Endothelial cell of umbilical vein (primary cell): ENCODE results near the gene C13orf46. TPM values are rescaled to one million over a fixed set of nuclear protein-coding genes. Genes with fewer than 3 reads are reported as not detected.

ENCODE experiments used
- BruUV-seq: library from RNA; stranded (reverse); fragments of 400-500 nt; replicated peaks from 2 replicates; lab custom pipeline; 2021; lab: Mats Ljungman, UMichigan
- CTCF ChIA-PET: fragments of 300-600, 350-600 bp; sonication (Branson Sonifier 250); formaldehyde crosslinking; loops from one replicate; lab custom pipeline; 2021; ENCODE audit warnings: antibody characterized with exemption, inconsistent platforms; lab: Charles Lee
- POLR2A ChIA-PET: fragments of 300-600, 350-600 bp; sonication (Branson Sonifier 250); formaldehyde crosslinking; loops from one replicate; lab custom pipeline; 2021; ENCODE audit warnings: antibody characterized with exemption, inconsistent platforms; lab: Charles Lee
- DNase-seq: peaks from one replicate; pipeline ENCODE4 v3.0.0-alpha.2; 2011; ENCODE audit warnings: low read depth, low spot score
- FAIRE-seq: peaks from 2 replicates; lab custom pipeline; 2011; peaks lifted over from hg19 to GRCh38; lab: Jason Lieb, UNC
- H2AFZ ChIP-seq: 2 replicates; pipeline ENCODE4 v1.6.0; 2012; ENCODE audit warnings: low read depth, low read length, control low read depth, inconsistent platforms
- H3K27ac ChIP-seq: 2 replicates; pipeline ENCODE4 v1.5.1; 2011; ENCODE audit warnings: low read depth, mild to moderate bottlenecking, control low read depth, low read length, moderate library complexity; ENCODE audit not compliant: insufficient read depth
- H3K27me3 ChIP-seq, 2 experiments: 2 replicates each; pipeline versions ENCODE4 v1.6.0 to v1.6.1; 2011; ENCODE audit warnings: low read length in 2 of 2, mixed read lengths in 1 of 2; ENCODE audit not compliant: control insufficient read depth in 2 of 2, insufficient read depth in 2 of 2
- H3K36me3 ChIP-seq, 2 experiments: 2 replicates in 1 of 2; 3 replicates in 1 of 2; pipeline ENCODE4 v1.5.1; 2011; ENCODE audit warnings: low read length in 2 of 2, mild to moderate bottlenecking in 1 of 2, moderate library complexity in 1 of 2; ENCODE audit not compliant: control insufficient read depth in 2 of 2, insufficient read depth in 2 of 2; ENCODE audit errors: extremely low read depth in 1 of 2
- H3K4me1 ChIP-seq: 3 replicates; pipeline ENCODE4 v1.5.1; 2011; ENCODE audit warnings: mild to moderate bottlenecking, low read length; ENCODE audit not compliant: control insufficient read depth, insufficient read depth; ENCODE audit errors: extremely low read depth
- H3K4me2 ChIP-seq: 2 replicates; pipeline ENCODE4 v1.6.1; 2011; ENCODE audit warnings: low read length, control low read depth, mixed read lengths; ENCODE audit not compliant: insufficient read depth
- H3K4me3 ChIP-seq, 3 experiments: fragments of 200-600 bp in 1 of 3; sonication (generic), shearing (Covaris generic) in 1 of 3; replicated peaks in 1 of 3; 2 replicates each; pipeline ENCODE4 v1.5.1; 2011 to 2016; ENCODE audit warnings: control low read depth in 3 of 3, low read length in 3 of 3, mild to moderate bottlenecking in 2 of 3, inconsistent platforms in 1 of 3, low read depth in 1 of 3, moderate library complexity in 1 of 3; ENCODE audit not compliant: insufficient read depth in 1 of 3
- H3K79me2 ChIP-seq: 2 replicates; pipeline ENCODE4 v1.6.0; 2012; ENCODE audit warnings: low read length, inconsistent platforms; ENCODE audit not compliant: control insufficient read depth, insufficient read depth
- H3K9ac ChIP-seq: replicated peaks from 2 replicates; pipeline ENCODE3; 2011; ENCODE audit warnings: low read length, control low read depth; ENCODE audit not compliant: insufficient read depth; ENCODE audit errors: extremely low read depth
- H3K9me1 ChIP-seq: replicated peaks from 3 replicates; pipeline ENCODE4 v1.6.0; 2011; ENCODE audit warnings: mild to moderate bottlenecking, low read length; ENCODE audit not compliant: control insufficient read depth, insufficient read depth; ENCODE audit errors: extremely low read depth
- H3K9me3 ChIP-seq: replicated peaks from 2 replicates; pipeline ENCODE4 v1.5.1; 2012; ENCODE audit warnings: low read length, inconsistent platforms; ENCODE audit not compliant: control insufficient read depth, insufficient read depth
- H4K20me1 ChIP-seq: replicated peaks from 2 replicates; pipeline ENCODE3; 2011; ENCODE audit warnings: mild to moderate bottlenecking, low read length; ENCODE audit not compliant: control insufficient read depth, insufficient read depth; ENCODE audit errors: extremely low read depth
- EZH2 ChIP-seq: IDR thresholded peaks from 2 replicates; pipeline ENCODE4 v1.6.1; 2012; ENCODE audit warnings: borderline replicate concordance, low read depth, mild to moderate bottlenecking, moderate library complexity, low read length, inconsistent platforms; ENCODE audit not compliant: severe bottlenecking
- FOS ChIP-seq: IDR thresholded peaks from 2 replicates; pipeline ENCODE4 v1.6.1; 2011; ENCODE audit warnings: mild to moderate bottlenecking, low read length, moderate library complexity, borderline replicate concordance; ENCODE audit not compliant: insufficient read depth
- GATA2 ChIP-seq: IDR thresholded peaks from 2 replicates; pipeline ENCODE4 v1.7.0; 2011; ENCODE audit warnings: low read depth, mild to moderate bottlenecking, moderate library complexity, mixed read lengths, low read length; ENCODE audit not compliant: insufficient read length, insufficient read depth
- JUN ChIP-seq: IDR thresholded peaks from 2 replicates; pipeline ENCODE4 v1.6.1; 2011; ENCODE audit warnings: borderline replicate concordance, low read depth; ENCODE audit not compliant: insufficient read length, insufficient read depth
- MYC ChIP-seq: IDR thresholded peaks from one replicate; pipeline ENCODE4 v1.6.1; 2011; ENCODE audit warnings: mild to moderate bottlenecking, low read depth, low read length
- POLR2A ChIP-seq: IDR thresholded peaks from 2 replicates; pipeline ENCODE4 v1.6.1; 2012; ENCODE audit warnings: low read depth, mild to moderate bottlenecking, control low read depth, low read length
- POLR2AphosphoS5 ChIP-seq: IDR thresholded peaks from 2 replicates; pipeline ENCODE4 v1.6.1; 2012; ENCODE audit warnings: low read depth, mild to moderate bottlenecking, control low read depth, low read length, moderate library complexity; ENCODE audit not compliant: insufficient read depth
- dilution Hi-C: fragments of 300-500 bp; cut with MboI; formaldehyde crosslinking; loops from one replicate; pipeline ENCODE4 v1.15.0; 2019; ENCODE audit warnings: low sequenced_read_pairs; ENCODE audit not compliant: extremely low pct_ligation_motif_present
- intact Hi-C: fragments of 100-400 bp; cut with micrococcal nuclease; formaldehyde crosslinking; loops from one replicate; pipeline ENCODE4 v1.10.0; 2022
- polyA plus RNA-seq, 4 experiments: library from polyadenylated mRNA; depleted of rRNA in 3 of 4; stranded (reverse) in 3 of 4; unstranded in 1 of 4; fragments of >200 nt; gene quantifications; 2 replicates each; pipeline versions ENCODE4 v1.2.1 to v1.2.3, GENCODE V29; 2011 to 2012; ENCODE audit warnings: missing spikeins in 1 of 4
- total RNA-seq: library from RNA; stranded (reverse); gene quantifications from 2 replicates; pipeline ENCODE4 v1.2.3, GENCODE V29; 2021
- TF ChIP-seq, protein P1 (sequence below): IDR thresholded peaks from 2 replicates; pipeline ENCODE4 v1.6.1; 2011; ENCODE audit not compliant: insufficient read depth, insufficient read length
- TF ChIP-seq, protein P2 (sequence below), 2 donors: IDR thresholded peaks; 1 replicate in 1 of 2; 2 replicates in 1 of 2; pipeline ENCODE4 v1.5.1; 2011; ENCODE audit warnings: low read length in 2 of 2, mild to moderate bottlenecking in 2 of 2, moderate library complexity in 2 of 2, control low read depth in 1 of 2, inconsistent platforms in 1 of 2, low read depth in 1 of 2; ENCODE audit not compliant: insufficient read depth in 1 of 2; ENCODE audit errors: extremely low read depth in 1 of 2

C13orf46 gene
- total and polyA plus RNA-seq, 2 donors (not counting 3 experiments of a cell fraction or from before 2014, with no cell fraction given): 1.3 to 1.7 TPM

DNA sequence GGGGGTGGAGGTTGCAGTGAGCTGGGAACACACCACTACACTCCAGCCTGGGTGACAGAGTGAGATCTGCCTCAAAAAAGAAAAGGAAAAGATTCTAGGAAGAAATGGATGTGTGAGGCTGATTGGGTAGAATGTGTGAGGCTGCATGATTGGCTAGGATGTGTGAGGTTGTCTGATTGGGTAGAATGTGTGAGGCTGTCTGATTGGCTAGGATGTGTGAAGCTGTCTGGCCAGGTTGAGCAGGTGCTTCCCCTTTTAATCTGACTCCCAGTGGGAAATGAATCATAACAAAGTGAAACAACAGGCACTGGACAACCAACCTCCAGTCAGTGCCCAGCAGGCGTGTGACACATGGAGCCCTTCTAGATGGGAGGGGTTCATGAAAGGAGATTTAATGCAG lies 14.7 kb downstream of the C13orf46 start:
- FAIRE-seq (no peak), DNase-seq (peak; percentile 90)

DNA sequence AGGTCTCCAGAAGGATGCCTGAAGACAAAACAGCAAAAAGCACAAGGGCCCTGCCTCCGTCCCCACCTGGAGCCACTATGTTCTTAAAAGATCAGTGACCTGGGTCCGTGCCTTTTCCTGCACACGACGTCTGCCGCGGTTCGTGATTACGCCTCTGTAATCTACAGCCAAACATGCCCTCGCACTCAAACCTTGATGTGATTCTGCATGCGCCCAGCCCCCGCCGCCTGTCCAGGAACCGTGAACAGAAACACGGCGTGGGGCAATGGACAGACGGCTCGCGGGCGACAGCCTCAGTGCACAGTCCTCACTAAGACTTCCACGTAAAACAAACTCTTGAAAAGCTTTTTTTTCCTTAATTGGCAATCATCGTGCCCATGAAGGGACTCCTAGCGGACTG lies 15.5 kb downstream of the C13orf46 start:
- CTCF ChIA-PET: interaction anchor here (1.7 kb wide), 1 partner anchor 10 kb away, joined by 5 read pairs; no protein-coding TSS in a partner anchor
- TF ChIP-seq, protein P1, sequence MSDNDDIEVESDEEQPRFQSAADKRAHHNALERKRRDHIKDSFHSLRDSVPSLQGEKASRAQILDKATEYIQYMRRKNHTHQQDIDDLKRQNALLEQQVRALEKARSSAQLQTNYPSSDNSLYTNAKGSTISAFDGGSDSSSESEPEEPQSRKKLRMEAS: no peak
- no peak for TF ChIP-seq POLR2AphosphoS5
- no peak for TF ChIP-seq POLR2A
- no peak for TF ChIP-seq EZH2
- TF ChIP-seq FOS: no peak
- no peak for TF ChIP-seq MYC
- TF ChIP-seq GATA2: no peak
- no peak for TF ChIP-seq JUN
- TF ChIP-seq, protein P2, sequence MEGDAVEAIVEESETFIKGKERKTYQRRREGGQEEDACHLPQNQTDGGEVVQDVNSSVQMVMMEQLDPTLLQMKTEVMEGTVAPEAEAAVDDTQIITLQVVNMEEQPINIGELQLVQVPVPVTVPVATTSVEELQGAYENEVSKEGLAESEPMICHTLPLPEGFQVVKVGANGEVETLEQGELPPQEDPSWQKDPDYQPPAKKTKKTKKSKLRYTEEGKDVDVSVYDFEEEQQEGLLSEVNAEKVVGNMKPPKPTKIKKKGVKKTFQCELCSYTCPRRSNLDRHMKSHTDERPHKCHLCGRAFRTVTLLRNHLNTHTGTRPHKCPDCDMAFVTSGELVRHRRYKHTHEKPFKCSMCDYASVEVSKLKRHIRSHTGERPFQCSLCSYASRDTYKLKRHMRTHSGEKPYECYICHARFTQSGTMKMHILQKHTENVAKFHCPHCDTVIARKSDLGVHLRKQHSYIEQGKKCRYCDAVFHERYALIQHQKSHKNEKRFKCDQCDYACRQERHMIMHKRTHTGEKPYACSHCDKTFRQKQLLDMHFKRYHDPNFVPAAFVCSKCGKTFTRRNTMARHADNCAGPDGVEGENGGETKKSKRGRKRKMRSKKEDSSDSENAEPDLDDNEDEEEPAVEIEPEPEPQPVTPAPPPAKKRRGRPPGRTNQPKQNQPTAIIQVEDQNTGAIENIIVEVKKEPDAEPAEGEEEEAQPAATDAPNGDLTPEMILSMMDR (IDR thresholded peaks at IDR 0.05; ENCODE audit: extremely low read depth in 1 of 2, insufficient read depth in 1 of 2, low read depth in 1 of 2, low read length in 2 of 2): no peak
- Histone ChIP-seq H3K4me3 (no peak overlapping the region), H3K36me3 (no peaks in the 10 kb centered on the region), H3K9ac (no peak overlapping the region), H3K27me3 (no peaks in the 10 kb centered on the region), H3K4me2 (no peak overlapping the region), H3K4me1 (no peaks in the 10 kb centered on the region), H3K9me1 (no peaks in the 10 kb centered on the region), H3K27ac (no peak overlapping the region), H3K79me2 (no peaks in the 10 kb centered on the region), H4K20me1 (no peaks in the 10 kb centered on the region), H2AFZ (no peak overlapping the region), H3K9me3 (no peaks in the 10 kb centered on the region)
- intact Hi-C loops (no loop called here), dilution Hi-C loops (no loop called here)
- no TSS peak for BruUV-seq
- FAIRE-seq (no peak), DNase-seq (no peak)
- POLR2A ChIA-PET: no interaction called here

More for the DNA sequence above, 14.7 kb downstream of the C13orf46 start:
- H3K36me3 ChIP-seq: no peaks in the 10 kb centered on the region
- no peaks in the 10 kb centered on the region for H3K9me1 ChIP-seq
- no peak overlapping the region for H3K4me3 ChIP-seq
- no peaks in the 10 kb centered on the region for H3K4me1 ChIP-seq
- no peak overlapping the region for H3K27ac ChIP-seq
- dilution Hi-C loops (no loop called here), intact Hi-C loops (no loop called here)
- H2AFZ ChIP-seq: no peak overlapping the region
- BruUV-seq: no TSS peak
- no peaks in the 10 kb centered on the region for H3K9me3 ChIP-seq
- H3K9ac ChIP-seq: no peak overlapping the region
- CTCF ChIA-PET: interaction anchor here (1.1 to 1.7 kb wide), 2 partner anchors 9 to 277 kb away, joined by 3 to 5 read pairs; no protein-coding TSS in a partner anchor
- TF ChIP-seq MYC: no peak
- no peak for TF ChIP-seq POLR2A
- no peak for TF ChIP-seq GATA2
- TF ChIP-seq, protein P1: no peak
- TF ChIP-seq EZH2: no peak
- peak; percentile 47 for TF ChIP-seq FOS
- TF ChIP-seq POLR2AphosphoS5: no peak
- H4K20me1 ChIP-seq: no peaks in the 10 kb centered on the region
- POLR2A ChIA-PET: no interaction called here
- no peaks in the 10 kb centered on the region for H3K79me2 ChIP-seq
- no peak overlapping the region for H3K4me2 ChIP-seq
- H3K27me3 ChIP-seq: no peaks in the 10 kb centered on the region
